Measurements from ENCODE around the gene NPIPB8. TPM values are rescaled to one million over a fixed set of nuclear protein-coding genes. Genes with fewer than 3 reads are reported as not detected.

Gene NPIPB8
- total and polyA plus RNA-seq, 5 donors = 0.44 to 0.95 TPM; not detected in 3

Other genes starting within 250 kb of the NPIPB8 start
- 10 to 100 TPM; 17.4 to 54.2 (median 28.0) TPM for gene EIF3CL, start 234.2 kb upstream of the NPIPB8 start, total RNA-seq
- 43.7 TPM for gene EIF3CL, start 234.2 kb upstream of the NPIPB8 start, polyA plus RNA-seq
- gene NPIPB7, start 165.7 kb upstream of the NPIPB8 start, total RNA-seq = not detected
- not detected for gene NPIPB7, start 165.7 kb upstream of the NPIPB8 start, polyA plus RNA-seq
- gene CLN3, start 146.0 kb upstream of the NPIPB8 start, total RNA-seq = 10 to 100 TPM; 10.0 to 17.9 (median 13.9) TPM
- gene CLN3, start 146.0 kb upstream of the NPIPB8 start, polyA plus RNA-seq = 12.4 TPM
- 1 to 10 TPM in 1 of 4 donors, under 1 TPM in 3; 0.37 to 1.0 (median 0.87) TPM for gene APOBR, start 143.4 kb upstream of the NPIPB8 start, total RNA-seq
- 0.68 TPM for gene APOBR, start 143.4 kb upstream of the NPIPB8 start, polyA plus RNA-seq
- gene IL27, start 131.2 kb upstream of the NPIPB8 start, total RNA-seq = not detected
- not detected for gene IL27, start 131.2 kb upstream of the NPIPB8 start, polyA plus RNA-seq
- gene NUPR1, start 99.1 kb upstream of the NPIPB8 start, total RNA-seq = 10 to 100 TPM; 63.7 to 69.8 (median 66.3) TPM
- gene NUPR1, start 99.1 kb upstream of the NPIPB8 start, polyA plus RNA-seq = 106 TPM
- gene SGF29, start 84.1 kb upstream of the NPIPB8 start, total RNA-seq = 10 to 100 TPM; 13.8 to 21.4 (median 19.1) TPM
- 18.2 TPM for gene SGF29, start 84.1 kb upstream of the NPIPB8 start, polyA plus RNA-seq
- 1 to 10 TPM; 2.1 to 3.8 (median 3.0) TPM for gene SULT1A2, start 41.0 kb upstream of the NPIPB8 start, total RNA-seq
- gene SULT1A2, start 41.0 kb upstream of the NPIPB8 start, polyA plus RNA-seq = 2.1 TPM
- gene SULT1A1, start 28.0 kb upstream of the NPIPB8 start, total RNA-seq = 10 to 100 TPM; 18.8 to 26.9 (median 22.0) TPM
- gene SULT1A1, start 28.0 kb upstream of the NPIPB8 start, polyA plus RNA-seq = 29.1 TPM
- gene EIF3C, start 73.4 kb downstream of the NPIPB8 start, total RNA-seq = 100 to 1,000 TPM; 292 to 519 (median 437) TPM
- gene EIF3C, start 73.4 kb downstream of the NPIPB8 start, polyA plus RNA-seq = 241 TPM
- 1 to 10 TPM in 2 of 4 donors, not detected in 2; 1.3 to 1.6 TPM for gene NPIPB9, start 113.7 kb downstream of the NPIPB8 start, total RNA-seq
- 0.45 TPM for gene NPIPB9, start 113.7 kb downstream of the NPIPB8 start, polyA plus RNA-seq
- gene ATXN2L, start 184.9 kb downstream of the NPIPB8 start, total RNA-seq = 10 to 100 TPM; 55.3 to 59.8 (median 58.8) TPM
- gene ATXN2L, start 184.9 kb downstream of the NPIPB8 start, polyA plus RNA-seq = 40.1 TPM
- 100 to 1,000 TPM; 160 to 188 (median 173) TPM for gene TUFM, start 208.3 kb downstream of the NPIPB8 start, total RNA-seq
- gene TUFM, start 208.3 kb downstream of the NPIPB8 start, polyA plus RNA-seq = 227 TPM
- gene SH2B1, start 225.8 kb downstream of the NPIPB8 start, total RNA-seq = 10 to 100 TPM; 38.6 to 50.2 (median 44.9) TPM
- gene SH2B1, start 225.8 kb downstream of the NPIPB8 start, polyA plus RNA-seq = 41.7 TPM
- gene ATP2A1, start 240.4 kb downstream of the NPIPB8 start, total RNA-seq = under 1 TPM; 0.11 to 0.75 (median 0.58) TPM
- gene ATP2A1, start 240.4 kb downstream of the NPIPB8 start, polyA plus RNA-seq = 0.11 TPM